IPS-NIHi7 (cell line): ENCODE data around the gene HLA-DRB5.
A peak's percentile ranks its signal among the peaks of the same experiment; 100 is the strongest.
"Not testable (repeated sequence)": the region's sequence is repeated elsewhere in the genome, so short reads cannot be mapped to it uniquely, and the experiment has no call there.

ENCODE experiments used
- DNase-seq: peaks from one replicate; pipeline ENCODE4 v3.0.0; 2012; ENCODE audit warnings: mixed read lengths; ENCODE audit errors: extremely low spot score

Gene HLA-DRB5

GRCh38 chr6:32529697-32530430 lies at the start of gene HLA-DRB5:
Gene HLA-DRB5, minus strand, starts transcription at chr6:32530287. Its CDS starts 63 bp downstream, at chr6:32530224.
- DNase-seq: no peak

DNA sequence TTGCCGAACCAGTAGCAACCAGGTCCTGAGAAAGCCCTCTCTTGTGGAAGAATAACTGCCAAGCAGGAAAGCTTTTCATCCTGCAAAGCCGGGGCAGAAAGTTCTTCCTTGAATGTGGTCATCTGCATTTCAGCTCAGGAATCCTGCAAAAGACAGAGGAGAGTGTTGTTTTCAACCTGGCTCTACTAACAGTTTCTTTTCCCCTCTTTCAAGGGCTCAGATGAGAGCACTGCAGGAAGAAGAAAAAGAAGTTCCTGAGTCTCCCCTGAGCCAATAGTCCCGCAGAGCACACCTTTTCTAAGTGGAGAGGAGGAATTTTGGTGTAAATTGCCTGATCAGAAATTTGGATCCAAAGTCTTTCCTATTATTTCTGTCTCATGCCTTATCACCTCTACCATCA lies 48.9 kb upstream of the HLA-DRB5 start:
- no peak for DNase-seq

- DNase-seq: not testable (repeated sequence)
Observed at GRCh38 chr6:32577493-32577892, 47.4 kb upstream of the HLA-DRB5 start.

- no peak for DNase-seq
Observed at GRCh38 chr6:32576250-32576649, 46.2 kb upstream of the HLA-DRB5 start.

DNA sequence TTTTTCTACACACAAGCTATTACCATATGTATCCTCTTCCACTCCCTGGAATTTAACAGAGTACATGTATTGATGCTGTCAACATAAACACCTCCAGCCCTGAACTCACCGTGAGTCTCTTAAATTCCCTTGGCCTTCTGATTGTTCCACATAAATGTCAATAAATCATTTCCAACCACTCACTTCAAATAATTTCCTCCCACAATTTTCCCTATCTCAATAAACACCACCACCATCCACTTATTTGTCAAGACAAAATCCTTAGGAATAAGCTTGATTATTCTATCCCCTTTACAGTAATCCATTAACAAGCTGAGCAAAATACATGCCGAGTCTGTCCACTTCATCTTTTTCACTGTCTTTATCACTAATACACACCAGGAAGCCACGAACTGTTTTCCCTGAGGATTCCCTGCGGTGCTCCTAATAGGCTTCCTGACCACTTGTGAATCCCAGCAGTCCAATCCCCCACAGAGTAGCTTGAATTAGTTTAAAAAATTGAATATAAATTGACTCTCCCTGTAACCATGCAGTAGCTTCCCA lies 40.3 kb upstream of the HLA-DRB5 start:
- no peak for DNase-seq

DNA sequence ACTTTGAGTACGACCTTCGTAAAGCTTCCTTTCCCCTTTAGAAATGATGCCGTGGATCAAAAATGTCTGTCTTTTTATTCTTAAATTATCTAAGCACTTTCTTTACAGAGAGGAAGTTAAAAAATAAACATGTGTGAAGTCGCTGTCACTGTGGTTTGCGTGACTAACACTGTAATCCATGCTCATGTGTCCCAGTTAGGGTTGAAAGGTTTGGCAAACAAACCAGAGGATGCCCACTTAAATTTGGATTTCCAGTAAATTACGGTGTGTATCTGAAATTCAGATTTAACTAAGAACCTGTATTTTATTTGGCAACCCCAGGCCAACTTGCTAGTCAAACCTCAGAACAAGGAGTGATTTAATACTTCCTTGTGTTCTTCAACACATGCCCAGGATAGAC lies 38.5 kb upstream of the HLA-DRB5 start:
- DNase-seq: no peak

GRCh38 chr6:32566957-32567356 lies 36.9 kb upstream of the HLA-DRB5 start:
- DNase-seq: no peak

GRCh38 chr6:32565511-32565910 lies 35.4 kb upstream of the HLA-DRB5 start:
- DNase-seq: no peak

DNA sequence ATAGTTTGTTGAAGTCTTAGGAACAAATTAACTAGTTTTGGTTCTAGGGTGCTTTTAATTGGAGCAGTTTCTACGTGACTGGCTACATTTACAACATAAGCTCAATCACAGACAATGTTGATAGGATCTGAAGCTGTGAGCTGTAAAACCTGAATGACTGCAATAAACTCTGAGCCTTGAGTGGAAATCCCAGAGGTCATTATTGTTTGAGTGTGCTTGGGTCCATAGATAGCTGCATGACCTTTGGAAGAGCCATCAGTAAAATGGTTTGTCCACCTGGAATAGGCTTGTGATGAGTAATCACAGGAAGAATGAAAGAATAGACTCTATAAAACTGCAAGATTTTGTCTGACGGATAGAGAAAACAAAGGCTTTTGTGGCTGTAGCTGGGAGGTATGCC lies 32.9 kb upstream of the HLA-DRB5 start:
- DNase-seq: no peak

- DNase-seq: no peak
Observed at GRCh38 chr6:32559747-32560146, 29.7 kb upstream of the HLA-DRB5 start.

- DNase-seq: peak; percentile 23
Observed at GRCh38 chr6:32558426-32559057, 28.5 kb upstream of the HLA-DRB5 start.

- DNase-seq: no peak
Observed at GRCh38 chr6:32554116-32554965, 24.3 kb upstream of the HLA-DRB5 start.

DNA sequence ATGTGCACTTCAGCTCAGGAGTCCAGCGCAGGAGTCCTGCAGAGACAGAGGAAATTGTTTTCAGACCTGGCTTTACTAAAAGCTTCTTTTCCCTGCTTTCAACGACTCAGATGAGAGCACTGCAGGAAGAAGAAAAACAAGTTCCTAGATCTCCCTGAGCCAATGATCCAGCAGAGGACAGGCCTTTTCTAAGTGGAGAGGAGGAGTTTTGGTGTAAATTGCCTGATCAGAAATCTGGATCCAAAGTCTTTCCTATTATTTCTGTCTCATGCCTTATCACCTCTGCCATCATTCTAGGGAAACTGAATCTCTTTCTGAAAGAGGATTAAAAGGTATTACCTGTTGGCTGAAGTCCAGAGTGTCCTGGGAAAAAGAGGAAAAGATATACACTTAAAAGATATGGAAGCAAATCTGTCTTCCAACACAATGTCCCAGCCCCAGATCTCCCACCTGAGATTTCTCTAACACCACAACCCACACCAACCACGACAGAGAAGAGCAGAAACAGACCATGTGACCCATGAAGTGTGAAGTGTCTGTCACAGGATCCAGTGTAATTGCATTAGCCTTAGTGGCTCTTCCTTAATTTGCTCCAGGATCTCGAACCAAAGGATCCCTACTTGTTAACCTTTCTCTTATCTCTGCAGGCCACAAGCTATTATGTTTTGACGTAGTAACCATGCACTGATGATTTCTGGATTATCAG lies 23.1 kb upstream of the HLA-DRB5 start:
- no peak for DNase-seq

DNA sequence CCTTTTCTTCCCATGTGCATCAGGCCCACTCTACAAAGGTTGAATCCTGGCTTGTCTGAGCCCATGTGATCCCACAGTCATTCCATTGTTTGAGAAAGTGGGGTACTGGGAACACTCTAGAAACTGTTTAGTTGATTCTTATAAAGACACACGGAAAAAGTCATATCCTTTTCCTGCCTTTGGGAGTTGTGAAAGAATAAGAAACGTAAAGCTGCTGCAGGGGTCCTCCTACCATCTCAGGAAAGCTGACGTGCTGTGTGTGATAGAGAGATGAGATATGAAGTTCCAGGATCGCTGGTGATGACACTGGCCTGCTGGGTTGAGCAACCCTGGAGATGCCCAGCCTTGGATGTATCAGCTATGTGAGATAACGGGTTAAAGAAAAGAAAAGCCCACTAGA lies 21.3 kb upstream of the HLA-DRB5 start:
- no peak for DNase-seq

DNA sequence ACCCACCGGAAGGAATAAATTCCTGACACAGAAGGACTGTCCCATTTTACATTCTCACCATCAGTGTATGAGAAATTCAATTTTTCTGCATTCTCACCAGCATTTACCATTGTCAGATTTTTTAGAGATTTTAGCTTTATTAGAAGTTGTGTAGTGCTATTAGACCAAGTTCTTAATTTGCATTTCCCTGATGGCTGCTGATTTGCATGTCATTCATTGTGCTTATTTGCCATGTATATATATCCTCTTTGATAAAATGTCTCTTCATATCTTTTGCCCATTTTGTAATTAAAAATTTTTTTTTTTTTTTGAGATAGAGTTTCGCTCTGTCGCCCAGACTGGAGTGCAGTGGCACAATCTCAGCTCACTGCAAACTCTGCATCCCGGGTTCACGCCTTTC lies 9.8 kb upstream of the HLA-DRB5 start:
- DNase-seq: no peak

DNA sequence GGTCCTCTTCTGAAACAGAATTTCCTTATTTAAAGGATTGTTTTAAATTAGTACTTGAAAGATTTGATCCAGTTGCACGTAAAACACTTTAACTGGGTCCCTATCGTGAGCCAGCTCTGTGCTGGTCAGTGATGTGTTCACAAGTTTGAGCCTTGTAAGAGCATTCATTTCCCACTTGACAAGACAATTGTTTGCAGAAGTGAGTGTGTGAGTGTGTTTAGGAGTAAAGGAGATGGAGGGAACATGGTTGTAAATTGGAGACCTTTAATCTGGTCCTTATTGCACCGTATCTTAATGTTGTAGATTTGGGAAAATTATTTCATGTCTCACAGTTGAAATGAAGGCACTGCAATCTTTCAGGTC lies 325 bp upstream of the HLA-DRB5 start:
- not testable (repeated sequence) for DNase-seq

DNA sequence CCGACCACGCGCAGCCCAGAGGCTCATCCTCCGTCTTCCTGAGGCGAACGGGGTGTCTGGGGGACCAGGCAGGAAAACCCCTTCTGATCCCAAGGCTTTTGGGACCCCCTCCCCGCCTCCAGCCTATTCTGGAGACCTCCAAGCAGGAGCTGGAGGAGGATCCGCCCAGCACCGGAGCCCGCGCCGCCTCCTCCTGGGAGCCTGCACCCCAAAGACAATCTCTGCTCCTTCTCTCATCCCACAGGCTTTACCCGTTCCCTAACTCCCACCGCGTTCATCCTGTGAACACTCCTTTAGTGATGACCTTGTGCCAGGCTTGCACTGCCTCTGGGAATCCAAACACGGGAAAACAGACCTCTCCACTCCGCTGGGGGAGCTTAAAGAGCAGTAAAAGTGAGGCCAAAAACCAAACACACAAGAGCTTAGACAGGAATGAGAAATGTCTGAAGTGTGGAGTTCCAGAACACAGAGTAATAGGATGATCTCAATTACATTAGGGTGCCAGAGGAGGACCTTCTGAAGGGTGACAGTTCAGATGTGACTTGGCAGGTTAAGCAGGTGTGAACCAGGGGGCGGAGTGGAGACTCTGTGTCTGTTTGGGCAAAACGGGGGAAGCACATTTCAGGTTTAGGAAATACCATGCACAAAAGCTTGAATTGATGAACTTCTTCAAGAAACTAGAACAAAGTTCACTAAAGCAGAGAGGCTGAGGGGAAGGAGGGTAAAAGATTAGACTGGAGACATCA lies 7.6 kb downstream of the HLA-DRB5 start:
- DNase-seq: no peak

DNA sequence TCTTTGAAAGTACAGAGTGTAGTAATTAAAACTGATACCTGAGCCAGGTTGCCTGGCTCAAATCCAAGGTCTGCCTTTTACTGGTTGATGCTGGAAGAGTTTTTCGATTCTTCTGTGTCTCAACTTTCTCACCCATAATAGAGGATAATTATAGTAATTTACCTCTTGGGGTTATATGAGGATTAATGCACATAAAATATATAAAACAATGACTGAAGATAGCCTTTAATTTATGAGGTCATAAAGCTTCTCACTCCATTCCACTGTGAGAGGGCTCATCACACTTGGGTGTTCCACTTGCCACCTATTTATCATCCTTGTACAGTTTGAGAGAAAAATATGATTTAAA lies 10.2 kb downstream of the HLA-DRB5 start:
- no peak for DNase-seq

DNA sequence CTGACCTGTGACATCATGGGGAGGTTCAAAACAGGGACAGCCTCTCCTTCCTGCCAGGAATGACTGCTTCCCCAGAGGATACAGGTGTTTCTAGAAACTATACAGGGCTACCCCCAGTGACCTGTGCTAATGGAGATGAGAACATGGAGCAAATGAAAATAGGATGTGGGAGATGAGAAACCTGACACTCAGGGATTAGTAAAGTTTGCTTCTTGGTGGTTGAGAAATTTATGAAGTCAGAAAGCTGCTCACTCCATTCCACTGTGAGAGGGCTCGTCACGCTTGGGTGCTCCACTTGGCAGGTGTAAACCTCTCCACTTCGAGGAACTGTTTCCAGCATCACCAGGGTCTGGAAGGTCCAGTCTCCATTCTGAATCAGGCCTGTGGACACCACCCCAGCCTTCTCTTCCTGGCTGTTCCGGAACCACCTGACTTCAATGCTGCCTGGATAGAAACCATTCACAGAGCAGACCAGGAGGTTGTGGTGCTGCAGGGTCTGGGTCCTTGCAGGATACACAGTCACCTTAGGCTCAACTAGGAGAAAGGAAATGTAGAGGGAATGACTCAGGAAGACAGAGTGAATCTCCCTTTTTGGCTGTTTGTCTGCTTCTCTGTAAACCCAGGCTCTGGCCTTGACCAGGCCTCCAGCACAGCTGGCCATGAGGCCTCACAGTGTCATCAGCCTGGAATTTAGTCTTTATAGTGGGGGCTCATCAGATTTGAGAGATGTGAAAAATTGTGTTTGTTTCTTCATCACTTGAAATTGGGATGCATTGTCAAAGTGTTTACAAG lies 10.8 kb downstream of the HLA-DRB5 start:
- DNase-seq: no peak
